OCI-LY1 (cell line): ENCODE data around the gene ZNF554.

Source experiments
- H2AFZ ChIP-seq: fragments of 200-600 bp; sonication (generic), shearing (Covaris generic); 2 replicates; pipeline ENCODE4 v1.6.0; 2014; ENCODE audit warnings: antibody characterized with exemption, mild to moderate bottlenecking, low read length
- H3F3A ChIP-seq: fragments of 200-600 bp; sonication (generic), shearing (Covaris generic); 2 replicates; pipeline ENCODE4 v1.6.0; 2014; ENCODE audit warnings: mild to moderate bottlenecking, antibody characterized with exemption, low read length, moderate library complexity; ENCODE audit not compliant: insufficient read depth
- H3K27ac ChIP-seq: fragments of 200-600 bp; sonication (generic); 2 replicates; pipeline ENCODE4 v1.5.1; 2014; ENCODE audit warnings: low read length, mixed run types, mild to moderate bottlenecking, low read depth; ENCODE audit not compliant: poor library complexity, severe bottlenecking
- H3K27me3 ChIP-seq: fragments of 200-600 bp; sonication (generic); 2 replicates; pipeline ENCODE4 v1.6.0; 2014; ENCODE audit warnings: antibody characterized with exemption, mild to moderate bottlenecking, low read length, moderate library complexity; ENCODE audit not compliant: insufficient read depth
- H3K36me3 ChIP-seq: fragments of 200-600 bp; sonication (generic); 2 replicates; pipeline ENCODE4 v1.6.1; 2014; ENCODE audit warnings: mild to moderate bottlenecking, antibody characterized with exemption, low read length, moderate library complexity, mixed read lengths; ENCODE audit not compliant: insufficient read depth
- H3K4me1 ChIP-seq: fragments of 200-600 bp; sonication (generic); 2 replicates; pipeline ENCODE4 v1.5.1; 2014; ENCODE audit warnings: mild to moderate bottlenecking, low read length, moderate library complexity; ENCODE audit not compliant: insufficient read depth, severe bottlenecking
- H3K4me2 ChIP-seq: fragments of 200-600 bp; sonication (generic), shearing (Covaris generic); 2 replicates; pipeline ENCODE4 v1.6.1; 2014; ENCODE audit warnings: low read length
- H3K4me3 ChIP-seq: fragments of 200-600 bp; sonication (generic); 2 replicates; pipeline ENCODE4 v1.5.1; 2014; ENCODE audit warnings: low read length, low read depth, mild to moderate bottlenecking, mixed read lengths; ENCODE audit not compliant: poor library complexity, severe bottlenecking
- H3K79me2 ChIP-seq: fragments of 200-600 bp; shearing (Covaris generic); 2 replicates; pipeline ENCODE4 v1.6.1; 2016; ENCODE audit warnings: mixed run types, low read length, mixed read lengths; ENCODE audit not compliant: insufficient read depth
- H3K9ac ChIP-seq: fragments of 200-600 bp; sonication (generic), shearing (Covaris generic); 2 replicates; pipeline ENCODE4 v1.6.1; 2014; ENCODE audit warnings: mild to moderate bottlenecking, low read length, mixed read lengths
- H3K9me2 ChIP-seq: fragments of 200-600 bp; sonication (generic), shearing (Covaris generic); 2 replicates; pipeline ENCODE4 v1.6.1; 2014; ENCODE audit warnings: low read depth, mild to moderate bottlenecking, low read length, mixed read lengths
- H3K9me3 ChIP-seq: fragments of 200-600 bp; shearing (Covaris generic); 2 replicates; pipeline ENCODE4 v1.6.1; 2014; ENCODE audit warnings: low read length, mixed read lengths
- H4K20me1 ChIP-seq: fragments of 200-600 bp; sonication (generic), shearing (Covaris generic); 2 replicates; pipeline ENCODE4 v1.6.0; 2016; ENCODE audit warnings: mild to moderate bottlenecking, low read length; ENCODE audit not compliant: insufficient read depth
- EZH2 ChIP-seq: fragments of 200-600 bp; sonication (generic), shearing (Covaris generic); IDR thresholded peaks from 2 replicates; pipeline ENCODE4 v1.8.0; 2017; ENCODE audit warnings: borderline replicate concordance, mixed run types, mild to moderate bottlenecking, antibody characterized with exemption, low read length, moderate library complexity, mixed read lengths
- TF ChIP-seq, protein P1 (sequence below): fragments of 200-600 bp; sonication (generic), shearing (Covaris generic); IDR thresholded peaks from 2 replicates; pipeline ENCODE4 v1.5.1; 2017; ENCODE audit warnings: mild to moderate bottlenecking, antibody characterized with exemption, low read length, moderate library complexity, mixed read lengths

Gene ZNF554

GRCh38 chr19:2809387-2810140, 10.1 kb upstream of the ZNF554 start:
- Histone ChIP-seq H3K9ac (no peak overlapping the region), H3K4me1 (no peaks in the 10 kb centered on the region), H3K79me2 (no peaks in the 10 kb centered on the region), H3K4me3 (no peak overlapping the region), H3K9me3 (no peaks in the 10 kb centered on the region), H4K20me1 (no peaks in the 10 kb centered on the region), H3K27ac (no peak overlapping the region), H3F3A (no peaks in the 10 kb centered on the region), H3K9me2 (no peaks in the 10 kb centered on the region), H2AFZ (no peak overlapping the region), H3K27me3 (no peaks in the 10 kb centered on the region), H3K36me3 (peaks cover 94% of the 10 kb centered on the region), H3K4me2 (no peak overlapping the region)
- TF ChIP-seq, protein P1, sequence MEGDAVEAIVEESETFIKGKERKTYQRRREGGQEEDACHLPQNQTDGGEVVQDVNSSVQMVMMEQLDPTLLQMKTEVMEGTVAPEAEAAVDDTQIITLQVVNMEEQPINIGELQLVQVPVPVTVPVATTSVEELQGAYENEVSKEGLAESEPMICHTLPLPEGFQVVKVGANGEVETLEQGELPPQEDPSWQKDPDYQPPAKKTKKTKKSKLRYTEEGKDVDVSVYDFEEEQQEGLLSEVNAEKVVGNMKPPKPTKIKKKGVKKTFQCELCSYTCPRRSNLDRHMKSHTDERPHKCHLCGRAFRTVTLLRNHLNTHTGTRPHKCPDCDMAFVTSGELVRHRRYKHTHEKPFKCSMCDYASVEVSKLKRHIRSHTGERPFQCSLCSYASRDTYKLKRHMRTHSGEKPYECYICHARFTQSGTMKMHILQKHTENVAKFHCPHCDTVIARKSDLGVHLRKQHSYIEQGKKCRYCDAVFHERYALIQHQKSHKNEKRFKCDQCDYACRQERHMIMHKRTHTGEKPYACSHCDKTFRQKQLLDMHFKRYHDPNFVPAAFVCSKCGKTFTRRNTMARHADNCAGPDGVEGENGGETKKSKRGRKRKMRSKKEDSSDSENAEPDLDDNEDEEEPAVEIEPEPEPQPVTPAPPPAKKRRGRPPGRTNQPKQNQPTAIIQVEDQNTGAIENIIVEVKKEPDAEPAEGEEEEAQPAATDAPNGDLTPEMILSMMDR, result no peak
- no peak for TF ChIP-seq EZH2

- Histone ChIP-seq H3K9me3 (no peaks in the 10 kb centered on the region), H3F3A (no peaks in the 10 kb centered on the region), H3K4me1 (no peaks in the 10 kb centered on the region), H3K27ac (no peak overlapping the region), H3K27me3 (no peaks in the 10 kb centered on the region), H2AFZ (no peak overlapping the region), H4K20me1 (no peaks in the 10 kb centered on the region), H3K36me3 (peaks cover 93% of the 10 kb centered on the region), H3K4me3 (no peak overlapping the region), H3K9ac (no peak overlapping the region), H3K79me2 (no peaks in the 10 kb centered on the region), H3K4me2 (no peak overlapping the region), H3K9me2 (no peaks in the 10 kb centered on the region)
- TF ChIP-seq, protein P1, result no peak
- no peak for TF ChIP-seq EZH2
Measured at GRCh38 chr19:2810141-2811091, 9.3 kb upstream of the ZNF554 start.

DNA sequence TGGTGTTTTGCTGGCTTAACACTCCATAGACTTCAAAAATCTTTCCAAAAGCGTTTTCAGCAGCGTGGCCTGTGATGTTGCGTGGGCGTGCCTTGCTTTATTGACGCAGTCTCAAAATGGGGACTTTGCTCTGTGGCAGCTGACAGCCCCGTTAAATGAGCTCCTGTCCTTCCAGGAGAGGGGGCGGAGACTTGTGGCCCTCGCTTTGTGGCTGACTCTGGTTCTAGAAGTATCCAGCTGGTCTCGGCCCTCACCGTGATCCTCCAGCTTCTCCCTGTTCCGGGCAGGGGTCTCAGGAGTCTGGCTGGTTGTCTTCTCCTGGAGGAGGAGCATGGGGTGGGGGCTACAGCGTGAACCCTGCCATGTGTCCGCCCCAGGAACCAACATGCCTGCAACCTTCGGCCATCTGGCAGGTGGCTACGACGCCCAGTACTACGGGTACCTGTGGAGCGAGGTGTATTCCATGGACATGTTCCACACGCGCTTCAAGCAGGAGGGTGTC, 8.4 kb upstream of the ZNF554 start:
- Histone ChIP-seq H3K27ac (no peak overlapping the region), H3K9ac (no peak overlapping the region), H3K4me1 (no peaks in the 10 kb centered on the region), H3K27me3 (no peaks in the 10 kb centered on the region), H3F3A (no peaks in the 10 kb centered on the region), H2AFZ (no peak overlapping the region), H3K9me2 (no peaks in the 10 kb centered on the region), H3K4me2 (no peak overlapping the region), H3K36me3 (peaks cover 87% of the 10 kb centered on the region), H3K9me3 (no peaks in the 10 kb centered on the region), H3K4me3 (no peak overlapping the region), H4K20me1 (no peaks in the 10 kb centered on the region), H3K79me2 (no peaks in the 10 kb centered on the region)
- no peak for TF ChIP-seq EZH2
- TF ChIP-seq, protein P1, result no peak
